GM21723 (cell line): ENCODE measurements around the gene GUCY1B1.

Source experiments
- ATAC-seq: cut with Tn5 transposase; IDR thresholded peaks from one replicate; pipeline ENCODE4 v1.9.1; 2021; ENCODE audit warnings: mild to moderate bottlenecking, moderate library complexity; ENCODE audit not compliant: unreplicated experiment

The GUCY1B1 gene

DNA sequence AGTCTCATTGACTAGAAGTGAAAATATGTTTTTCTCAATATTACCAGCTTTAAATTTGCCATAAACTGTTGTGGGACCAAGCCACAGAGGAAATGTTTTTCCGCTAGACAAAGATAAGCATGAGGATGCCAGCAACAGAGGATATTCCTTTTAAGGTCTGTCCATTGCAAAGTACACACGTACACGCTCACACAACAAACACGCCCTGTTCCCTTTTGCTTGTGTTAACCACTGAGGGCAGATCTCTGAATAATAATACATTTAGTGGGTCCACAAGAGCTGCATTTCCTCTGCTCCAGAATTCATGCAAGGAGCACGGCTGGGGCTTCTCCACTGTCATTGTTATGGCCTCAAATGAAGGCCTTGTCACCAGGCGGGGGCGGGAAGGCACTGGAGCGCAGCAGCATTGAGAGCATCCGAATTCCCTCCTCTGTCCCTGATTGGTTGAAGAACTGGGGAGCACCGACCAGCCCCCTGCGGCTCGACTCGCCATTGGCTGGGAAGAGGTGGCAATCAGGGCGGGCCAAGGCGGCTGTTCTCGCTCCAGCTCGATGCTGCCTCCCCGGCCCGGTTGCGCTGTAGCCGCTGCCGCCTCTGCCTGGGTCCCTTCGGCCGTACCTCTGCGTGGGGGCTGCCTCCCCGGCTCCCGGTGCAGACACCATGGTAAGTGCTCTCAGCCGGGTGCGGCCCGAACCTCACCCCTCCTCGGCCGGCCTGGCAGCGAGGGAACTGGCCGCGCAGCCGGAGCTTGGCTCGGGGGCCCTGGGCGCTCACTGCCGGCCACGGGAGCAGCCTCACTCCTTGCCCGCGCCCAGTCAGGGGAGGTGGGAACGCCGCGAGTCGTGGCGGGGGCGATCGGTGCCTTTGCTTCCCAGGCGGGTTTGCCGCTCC, at the start of gene GUCY1B1:
TSS of gene GUCY1B1 (plus strand) at position 541 of the 891 bp plus-strand sequence. CDS start at position 661, 120 bp downstream.
- ATAC-seq, result peak; percentile 95

- no peak for ATAC-seq
Measured at GRCh38 chr4:155709918-155710317, 48.9 kb upstream of the GUCY1B1 start.

DNA sequence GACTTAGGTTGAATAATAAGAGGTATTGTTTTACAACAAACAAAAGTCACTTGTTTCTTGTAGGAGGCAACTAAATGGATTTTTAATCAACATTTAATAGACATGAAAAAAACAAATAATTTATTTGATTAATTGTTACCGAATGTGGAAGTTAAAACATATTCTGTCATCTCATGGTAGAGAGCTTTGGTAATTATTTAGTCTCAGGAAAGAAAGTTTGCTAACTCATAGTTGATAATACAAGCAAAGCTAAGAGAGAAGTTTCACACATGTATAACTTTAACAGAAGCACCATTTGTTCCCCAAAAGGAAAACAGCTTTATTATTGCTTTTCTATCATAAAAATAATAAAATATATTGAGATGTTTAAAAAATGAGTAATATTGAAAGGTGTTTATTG, 47.3 kb upstream of the GUCY1B1 start:
- no peak for ATAC-seq

- no peak for ATAC-seq
Measured at GRCh38 chr4:155712846-155713245, 46.0 kb upstream of the GUCY1B1 start.

DNA sequence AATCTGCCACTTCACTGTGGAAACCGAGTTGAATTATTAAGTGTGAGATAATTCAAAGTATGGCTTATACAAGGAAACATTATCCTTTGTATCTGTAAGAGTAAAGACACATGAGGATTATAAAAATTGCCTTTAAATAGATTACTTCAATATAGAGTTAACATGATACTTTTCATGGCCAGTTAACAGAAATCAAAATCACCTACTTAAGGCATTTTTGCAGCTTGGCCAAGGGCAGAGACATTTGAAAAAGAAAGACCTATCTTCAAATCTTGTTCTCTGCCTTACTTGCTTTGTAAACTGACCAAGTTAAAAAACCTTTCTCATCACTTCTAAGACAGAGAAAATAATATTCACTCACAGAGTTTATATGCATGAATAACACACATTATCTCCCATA, 44.9 kb upstream of the GUCY1B1 start:
- no peak for ATAC-seq

- no peak for ATAC-seq
Measured at GRCh38 chr4:155722336-155722735, 36.5 kb upstream of the GUCY1B1 start.

GRCh38 chr4:155722816-155723499, 35.9 kb upstream of the GUCY1B1 start:
- no peak for ATAC-seq

DNA sequence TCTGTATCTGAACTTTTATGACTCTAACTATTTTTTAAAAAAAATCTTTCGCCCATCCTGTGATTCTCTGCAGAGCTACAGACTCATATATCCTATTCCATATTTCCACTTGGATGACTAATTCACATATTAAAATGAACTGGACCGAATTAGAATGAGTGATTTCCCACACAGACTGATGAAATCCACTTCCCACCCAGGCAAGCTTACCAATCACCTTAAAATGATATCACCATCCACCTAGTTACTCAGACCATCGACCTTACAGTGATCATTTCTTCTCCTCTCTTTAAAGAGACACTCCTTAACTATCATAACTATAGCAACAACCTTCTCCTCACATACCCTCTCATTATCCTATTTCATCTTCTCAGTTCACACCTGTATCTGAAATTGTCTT, 34.1 kb upstream of the GUCY1B1 start:
- no peak for ATAC-seq

- ATAC-seq, result no peak
Measured at GRCh38 chr4:155734065-155734464, 24.8 kb upstream of the GUCY1B1 start.

DNA sequence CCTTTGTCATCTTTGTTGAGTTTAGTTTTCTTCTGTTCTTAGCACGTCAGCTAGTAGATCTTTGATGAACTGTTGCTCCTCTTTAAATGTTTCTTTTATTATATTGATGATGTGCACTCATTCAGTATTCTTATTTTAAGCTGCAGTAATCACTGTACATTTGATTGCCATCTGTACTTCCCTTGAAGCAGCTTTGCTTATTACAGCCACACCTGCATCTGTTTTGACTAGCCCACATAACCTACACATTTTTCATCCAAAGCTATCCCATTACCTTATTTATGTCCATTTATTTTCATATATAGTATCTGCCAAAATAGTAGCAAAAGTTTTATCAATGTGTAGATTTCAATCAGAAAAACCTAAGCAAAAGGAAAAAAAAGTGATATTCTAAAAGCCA, 23.9 kb upstream of the GUCY1B1 start:
- no peak for ATAC-seq

DNA sequence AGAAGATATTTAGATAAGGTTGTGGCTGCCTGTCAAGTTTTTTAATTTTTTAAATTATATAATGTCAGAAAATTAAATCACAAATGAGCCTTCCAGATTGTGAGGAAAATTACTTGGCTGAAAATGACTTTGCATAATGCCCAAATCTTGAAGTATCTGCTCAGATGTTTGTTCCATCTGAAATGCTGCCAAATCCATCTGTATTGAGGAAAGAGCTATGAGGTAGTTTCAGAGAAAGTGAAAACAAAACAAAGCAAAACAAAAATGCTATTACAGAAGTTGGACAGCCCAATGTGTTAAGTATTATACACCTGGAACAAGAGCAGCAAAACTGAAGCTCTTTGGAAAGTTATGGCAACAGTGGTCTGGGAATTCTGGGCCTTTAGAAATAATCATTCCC, 23.3 kb upstream of the GUCY1B1 start:
- ATAC-seq, result no peak

DNA sequence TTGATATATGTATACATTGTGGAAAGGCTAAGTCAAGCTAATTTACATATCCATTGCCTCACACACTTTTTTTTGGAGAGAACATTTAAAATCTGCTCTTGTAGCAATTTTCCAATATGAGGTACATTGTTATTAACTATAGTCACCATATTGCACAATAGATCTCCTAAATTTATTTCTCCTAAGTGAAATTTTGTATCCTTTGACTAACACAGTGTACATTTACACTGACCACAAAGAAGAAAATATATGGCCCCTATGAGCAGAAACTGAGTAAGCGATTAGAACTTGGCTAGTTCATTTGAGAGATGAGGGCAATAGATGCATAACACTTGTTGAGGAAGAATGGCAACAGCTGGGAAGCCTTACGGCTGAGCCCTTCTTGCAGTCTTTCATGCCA, 20.3 kb upstream of the GUCY1B1 start:
- ATAC-seq, result no peak

- ATAC-seq, result no peak
Measured at GRCh38 chr4:155741546-155741945, 17.3 kb upstream of the GUCY1B1 start.

DNA sequence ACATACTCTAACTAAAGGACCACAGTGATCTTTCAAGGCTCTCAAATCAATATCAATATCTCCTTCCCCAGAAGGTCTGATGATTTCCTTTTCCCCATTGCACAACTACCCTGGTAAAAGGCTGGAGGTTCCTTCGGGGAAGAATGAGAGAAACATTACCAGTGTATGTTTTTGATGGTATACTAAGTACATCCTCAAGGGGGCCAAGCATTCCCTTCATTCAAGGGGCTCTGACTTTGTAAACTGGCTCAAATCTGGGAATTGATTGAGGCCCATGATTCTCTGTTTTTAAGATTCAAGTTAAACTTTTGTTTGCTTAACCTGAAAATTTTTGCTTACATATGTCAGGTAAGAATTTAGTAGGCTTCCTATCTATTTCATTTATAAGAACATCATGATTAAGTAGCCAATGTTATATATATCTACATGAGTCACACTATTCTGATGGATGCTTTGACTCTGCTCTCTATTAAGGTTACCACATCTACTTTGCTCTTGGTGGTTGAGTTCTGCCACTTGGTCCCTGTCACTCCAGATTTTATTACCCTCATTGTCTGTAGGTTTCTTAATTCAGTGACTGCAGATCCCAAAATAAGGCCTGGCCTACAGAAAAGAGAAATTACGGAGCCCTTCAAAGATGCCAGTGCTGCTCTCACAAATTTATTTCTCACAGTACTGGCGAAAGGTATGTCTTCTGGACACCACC, 16.4 kb upstream of the GUCY1B1 start:
- ATAC-seq, result no peak

DNA sequence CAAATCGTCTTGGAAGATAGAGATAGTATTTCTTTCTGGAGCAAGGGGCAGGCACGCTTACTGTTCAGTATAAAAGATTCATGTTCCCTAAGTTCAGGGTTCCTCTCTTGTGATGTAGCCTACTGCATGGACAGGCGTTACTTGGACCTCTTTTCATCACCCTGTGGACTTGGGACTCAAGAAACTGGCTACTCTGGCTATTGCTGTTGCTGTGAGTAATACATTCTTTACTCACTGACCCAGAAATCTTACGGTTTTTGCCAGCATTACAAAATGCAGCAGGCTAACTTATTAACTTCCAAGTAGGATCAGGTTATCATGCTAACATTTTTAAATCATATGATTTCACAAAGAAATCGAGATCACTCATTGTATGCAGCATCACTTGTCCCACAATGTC, 12.8 kb upstream of the GUCY1B1 start:
- ATAC-seq, result no peak

DNA sequence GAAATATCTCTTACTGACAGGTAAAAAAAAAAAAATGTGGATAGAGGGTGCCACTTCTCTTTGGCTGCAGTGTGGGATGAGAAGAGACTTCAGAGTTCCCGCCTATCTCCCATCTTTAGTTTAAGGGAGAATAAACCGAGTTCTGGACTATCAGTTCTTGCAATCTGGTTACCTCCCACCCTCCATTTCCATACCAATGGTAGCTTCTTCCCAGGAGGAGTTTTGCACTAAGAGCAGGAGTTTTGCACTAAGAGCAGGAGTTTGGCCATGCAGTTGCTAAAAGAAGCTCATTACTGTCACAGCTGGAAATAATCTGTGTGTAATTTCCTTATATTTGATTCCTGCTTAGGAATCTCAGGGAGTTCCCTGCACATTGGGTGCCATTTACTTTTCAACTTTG, 10.8 kb upstream of the GUCY1B1 start:
- no peak for ATAC-seq

GRCh38 chr4:155749041-155749440, 9.8 kb upstream of the GUCY1B1 start:
- no peak for ATAC-seq

- ATAC-seq, result no peak
Measured at GRCh38 chr4:155751569-155751968, 7.3 kb upstream of the GUCY1B1 start.

DNA sequence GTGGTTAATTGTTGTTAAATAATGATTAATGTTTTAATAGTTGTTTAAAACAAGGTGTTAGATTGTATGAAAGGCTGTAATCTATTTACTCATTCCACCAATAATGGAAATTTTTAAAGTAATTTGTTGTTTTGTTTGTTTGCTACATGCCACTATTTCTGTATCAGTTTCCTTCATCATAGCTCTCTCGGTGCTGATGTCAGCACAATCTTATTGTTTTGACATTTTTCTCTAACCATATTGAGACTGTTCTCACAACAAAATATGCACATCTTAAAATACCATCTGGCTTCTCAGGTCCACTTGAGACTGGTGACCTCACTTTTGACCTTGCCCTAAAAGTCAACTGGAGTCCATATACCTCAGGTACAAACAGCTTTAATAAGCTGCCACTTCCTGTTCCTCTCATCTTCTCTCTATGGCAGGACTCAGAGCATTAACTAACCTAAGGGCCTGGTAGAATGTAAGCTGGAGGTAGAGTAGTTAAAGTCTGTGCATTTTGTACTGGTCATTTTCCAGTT, 1.0 kb upstream of the GUCY1B1 start:
- no peak for ATAC-seq

- ATAC-seq, result peak; percentile 20
Measured at GRCh38 chr4:155759372-155760252, 791 bp downstream of the GUCY1B1 start.
